Measurements from ENCODE around the gene PEX1. TPM values are rescaled to one million over a fixed set of nuclear protein-coding genes. Genes with fewer than 3 reads are reported as not detected.
"Not testable (repeated sequence)": the region's sequence is repeated elsewhere in the genome, so short reads cannot be mapped to it uniquely, and the experiment has no call there.

PEX1 gene
- total RNA-seq, 1 experiment from 2014 or later: 66.1 TPM

- Histone ChIP-seq H3K79me2 (ENCODE audit: low read length) (no peaks in the 10 kb centered on the region), H3K4me3 (ENCODE audit: low read length) (no peak overlapping the region), H3K4me1 (ENCODE audit: low read length) (no peaks in the 10 kb centered on the region), H3K9me2 (replicated peaks; ENCODE audit: insufficient read depth, low read length) (no peaks in the 10 kb centered on the region), H2AFZ (ENCODE audit: low read length) (no peak overlapping the region), H3K27ac (ENCODE audit: low read length) (no peak overlapping the region), H4K20me1 (ENCODE audit: insufficient read depth, low read depth, low read length) (no peaks in the 10 kb centered on the region), H3K4me2 (ENCODE audit: low read depth, low read length, poor library complexity, severe bottlenecking) (no peak overlapping the region), H3K9me3 (ENCODE audit: low read length) (no peaks in the 10 kb centered on the region), H3K36me3 (ENCODE audit: insufficient read depth, low read length) (peaks cover 34% of the 10 kb centered on the region), H3K9ac (ENCODE audit: low read length) (no peak overlapping the region), H3K27me3 (ENCODE audit: low read length) (no peaks in the 10 kb centered on the region)
- DNase-seq: no peak
Measured at GRCh38 chr7:92498557-92498956, 29.8 kb downstream of the PEX1 start.

- H3K27me3 ChIP-seq (ENCODE audit: low read length): no peaks in the 10 kb centered on the region
- no peak overlapping the region for H3K4me2 ChIP-seq (ENCODE audit: low read depth, low read length, poor library complexity, severe bottlenecking)
- no peaks in the 10 kb centered on the region for H3K9me2 ChIP-seq (replicated peaks; ENCODE audit: insufficient read depth, low read length)
- H3K79me2 ChIP-seq (ENCODE audit: low read length): no peaks in the 10 kb centered on the region
- H2AFZ ChIP-seq (ENCODE audit: low read length): no peak overlapping the region
- no peak for DNase-seq
- no peak overlapping the region for H3K27ac ChIP-seq (ENCODE audit: low read length)
- peaks cover 32% of the 10 kb centered on the region for H3K36me3 ChIP-seq (ENCODE audit: insufficient read depth, low read length)
- no peaks in the 10 kb centered on the region for H3K9me3 ChIP-seq (ENCODE audit: low read length)
- no peak overlapping the region for H3K9ac ChIP-seq (ENCODE audit: low read length)
- no peaks in the 10 kb centered on the region for H3K4me1 ChIP-seq (ENCODE audit: low read length)
- H3K4me3 ChIP-seq (ENCODE audit: low read length): no peak overlapping the region
- no peaks in the 10 kb centered on the region for H4K20me1 ChIP-seq (ENCODE audit: insufficient read depth, low read depth, low read length)
Measured at GRCh38 chr7:92496876-92497275, 31.4 kb downstream of the PEX1 start.

GRCh38 chr7:92489634-92490033 is 38.7 kb downstream of the PEX1 start:
- Histone ChIP-seq H3K4me1 (ENCODE audit: low read length) (no peaks in the 10 kb centered on the region), H4K20me1 (ENCODE audit: insufficient read depth, low read depth, low read length) (no peaks in the 10 kb centered on the region), H3K9me2 (replicated peaks; ENCODE audit: insufficient read depth, low read length) (no peaks in the 10 kb centered on the region), H3K4me2 (ENCODE audit: low read depth, low read length, poor library complexity, severe bottlenecking) (no peak overlapping the region), H3K27me3 (ENCODE audit: low read length) (no peaks in the 10 kb centered on the region), H3K9me3 (ENCODE audit: low read length) (no peaks in the 10 kb centered on the region), H3K4me3 (ENCODE audit: low read length) (no peak overlapping the region), H3K36me3 (ENCODE audit: insufficient read depth, low read length) (peaks cover 66% of the 10 kb centered on the region), H3K79me2 (ENCODE audit: low read length) (no peaks in the 10 kb centered on the region), H3K27ac (ENCODE audit: low read length) (no peak overlapping the region), H3K9ac (ENCODE audit: low read length) (no peak overlapping the region), H2AFZ (ENCODE audit: low read length) (no peak overlapping the region)
- no peak for DNase-seq

- DNase-seq: no peak
- Histone ChIP-seq H2AFZ (ENCODE audit: low read length) (no peak overlapping the region), H3K79me2 (ENCODE audit: low read length) (no peaks in the 10 kb centered on the region), H3K27me3 (ENCODE audit: low read length) (no peaks in the 10 kb centered on the region), H3K9me2 (replicated peaks; ENCODE audit: insufficient read depth, low read length) (no peaks in the 10 kb centered on the region), H3K27ac (ENCODE audit: low read length) (no peak overlapping the region), H4K20me1 (ENCODE audit: insufficient read depth, low read depth, low read length) (no peaks in the 10 kb centered on the region), H3K9me3 (ENCODE audit: low read length) (no peaks in the 10 kb centered on the region), H3K4me2 (ENCODE audit: low read depth, low read length, poor library complexity, severe bottlenecking) (no peak overlapping the region), H3K36me3 (ENCODE audit: insufficient read depth, low read length) (peaks cover 61% of the 10 kb centered on the region), H3K4me1 (ENCODE audit: low read length) (no peaks in the 10 kb centered on the region), H3K4me3 (ENCODE audit: low read length) (no peak overlapping the region), H3K9ac (ENCODE audit: low read length) (no peak overlapping the region)
Measured at GRCh38 chr7:92487804-92488203, 40.5 kb downstream of the PEX1 start.

GRCh38 chr7:92485974-92486373 is 42.3 kb downstream of the PEX1 start:
- DNase-seq: no peak
- Histone ChIP-seq H4K20me1 (ENCODE audit: insufficient read depth, low read depth, low read length) (no peaks in the 10 kb centered on the region), H3K27ac (ENCODE audit: low read length) (no peak overlapping the region), H3K79me2 (ENCODE audit: low read length) (no peaks in the 10 kb centered on the region), H3K4me1 (ENCODE audit: low read length) (no peaks in the 10 kb centered on the region), H3K4me2 (ENCODE audit: low read depth, low read length, poor library complexity, severe bottlenecking) (no peak overlapping the region), H3K9me3 (ENCODE audit: low read length) (no peaks in the 10 kb centered on the region), H3K9me2 (replicated peaks; ENCODE audit: insufficient read depth, low read length) (no peaks in the 10 kb centered on the region), H3K4me3 (ENCODE audit: low read length) (no peak overlapping the region), H2AFZ (ENCODE audit: low read length) (no peak overlapping the region), H3K9ac (ENCODE audit: low read length) (no peak overlapping the region), H3K36me3 (ENCODE audit: insufficient read depth, low read length) (peaks cover 46% of the 10 kb centered on the region), H3K27me3 (ENCODE audit: low read length) (no peaks in the 10 kb centered on the region)

GRCh38 chr7:92485267-92485892 is 42.9 kb downstream of the PEX1 start:
- Histone ChIP-seq H3K4me2 (ENCODE audit: low read depth, low read length, poor library complexity, severe bottlenecking) (no peak overlapping the region), H3K79me2 (ENCODE audit: low read length) (no peaks in the 10 kb centered on the region), H3K9me3 (ENCODE audit: low read length) (no peaks in the 10 kb centered on the region), H3K9ac (ENCODE audit: low read length) (no peak overlapping the region), H3K27ac (ENCODE audit: low read length) (no peak overlapping the region), H3K36me3 (ENCODE audit: insufficient read depth, low read length) (peaks cover 40% of the 10 kb centered on the region), H2AFZ (ENCODE audit: low read length) (no peak overlapping the region), H3K4me1 (ENCODE audit: low read length) (no peaks in the 10 kb centered on the region), H3K4me3 (ENCODE audit: low read length) (no peak overlapping the region), H3K27me3 (ENCODE audit: low read length) (no peaks in the 10 kb centered on the region), H3K9me2 (replicated peaks; ENCODE audit: insufficient read depth, low read length) (no peaks in the 10 kb centered on the region), H4K20me1 (ENCODE audit: insufficient read depth, low read depth, low read length) (no peaks in the 10 kb centered on the region)
- no peak for DNase-seq

- not testable (repeated sequence) for H3K4me3 ChIP-seq (ENCODE audit: low read length); DNase-seq; H3K27ac ChIP-seq (ENCODE audit: low read length); H3K9me2 ChIP-seq (replicated peaks; ENCODE audit: insufficient read depth, low read length); H3K4me2 ChIP-seq (ENCODE audit: low read depth, low read length, poor library complexity, severe bottlenecking); H3K4me1 ChIP-seq (ENCODE audit: low read length); H3K9ac ChIP-seq (ENCODE audit: low read length); H2AFZ ChIP-seq (ENCODE audit: low read length); H3K27me3 ChIP-seq (ENCODE audit: low read length); H4K20me1 ChIP-seq (ENCODE audit: insufficient read depth, low read depth, low read length); H3K79me2 ChIP-seq (ENCODE audit: low read length); H3K9me3 ChIP-seq (ENCODE audit: low read length)
- peaks cover 31% of the 10 kb centered on the region for H3K36me3 ChIP-seq (ENCODE audit: insufficient read depth, low read length)
Measured at GRCh38 chr7:92484226-92484625, 44.1 kb downstream of the PEX1 start.

- H3K9ac ChIP-seq (ENCODE audit: low read length); DNase-seq; H3K79me2 ChIP-seq (ENCODE audit: low read length); H3K4me1 ChIP-seq (ENCODE audit: low read length); H4K20me1 ChIP-seq (ENCODE audit: insufficient read depth, low read depth, low read length); H3K27ac ChIP-seq (ENCODE audit: low read length); H2AFZ ChIP-seq (ENCODE audit: low read length); H3K4me3 ChIP-seq (ENCODE audit: low read length); H3K9me3 ChIP-seq (ENCODE audit: low read length); H3K4me2 ChIP-seq (ENCODE audit: low read depth, low read length, poor library complexity, severe bottlenecking); H3K27me3 ChIP-seq (ENCODE audit: low read length); H3K9me2 ChIP-seq (replicated peaks; ENCODE audit: insufficient read depth, low read length): not testable (repeated sequence)
- peaks cover 27% of the 10 kb centered on the region; the same call in 1 of the 2 replicates for H3K36me3 ChIP-seq (ENCODE audit: insufficient read depth, low read length)
Measured at GRCh38 chr7:92483624-92484023, 44.7 kb downstream of the PEX1 start.

GRCh38 chr7:92479146-92479545 is 49.2 kb downstream of the PEX1 start:
- not testable (repeated sequence) for H3K9ac ChIP-seq (ENCODE audit: low read length); H3K27ac ChIP-seq (ENCODE audit: low read length); H3K4me2 ChIP-seq (ENCODE audit: low read depth, low read length, poor library complexity, severe bottlenecking); H3K27me3 ChIP-seq (ENCODE audit: low read length); H3K9me3 ChIP-seq (ENCODE audit: low read length); H2AFZ ChIP-seq (ENCODE audit: low read length); DNase-seq; H3K4me3 ChIP-seq (ENCODE audit: low read length); H3K79me2 ChIP-seq (ENCODE audit: low read length); H3K4me1 ChIP-seq (ENCODE audit: low read length); H4K20me1 ChIP-seq (ENCODE audit: insufficient read depth, low read depth, low read length); H3K9me2 ChIP-seq (replicated peaks; ENCODE audit: insufficient read depth, low read length); H3K36me3 ChIP-seq (ENCODE audit: insufficient read depth, low read length)
